HL-60 (cell line): ENCODE results near the gene CHI3L2.

ENCODE experiments used
- GABPA ChIP-seq: IDR thresholded peaks from 2 replicates; pipeline ENCODE4 v1.6.1; 2012; ENCODE audit warnings: low read depth
- POLR2AphosphoS5 ChIP-seq: IDR thresholded peaks from 2 replicates; pipeline ENCODE4 v1.6.1; 2012; ENCODE audit warnings: low read depth
- SPI1 ChIP-seq: IDR thresholded peaks from 2 replicates; pipeline ENCODE4 v1.6.1; 2012; ENCODE audit warnings: low read depth, mild to moderate bottlenecking, borderline replicate concordance

DNA sequence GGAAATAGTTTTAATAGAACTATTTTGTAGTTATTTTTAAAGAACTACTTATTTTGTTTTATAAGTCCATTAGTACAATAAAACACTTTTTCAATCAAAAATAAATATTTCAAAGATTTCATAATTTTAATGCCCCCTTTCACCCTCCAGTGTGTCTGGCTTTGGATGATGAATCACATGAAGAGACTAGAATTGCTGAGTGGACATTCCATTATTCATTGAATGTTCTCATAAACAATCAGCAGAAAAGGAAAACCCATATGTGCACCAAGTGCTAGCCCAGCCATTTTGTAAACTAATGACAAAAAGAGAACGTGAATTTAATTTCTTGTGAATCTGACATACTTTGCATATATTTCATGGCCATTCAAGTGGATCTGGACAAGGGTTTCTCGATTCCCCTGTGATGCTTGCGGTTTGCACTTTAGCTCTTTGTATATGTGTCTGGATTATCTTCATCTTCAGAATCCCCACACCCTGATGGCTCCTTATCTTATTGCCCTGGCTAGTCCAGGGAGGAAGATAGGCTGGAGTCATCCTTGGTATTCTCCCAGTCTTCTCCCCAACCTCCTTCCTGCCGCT lies 42.4 kb downstream of the CHI3L2 start:
- TF ChIP-seq POLR2AphosphoS5 (no peak), SPI1 (no peak), GABPA (no peak)
